ENCODE data around the gene APOLD1.
A peak's percentile ranks its signal among the peaks of the same experiment; 100 is the strongest.

The APOLD1 gene

GRCh38 chr12:12779007-12779406 lies 6.5 kb upstream of the APOLD1 start:
- no peaks in the 10 kb centered on the region for H3K27me3 ChIP-seq (replicated peaks; ENCODE audit: control insufficient read depth, insufficient read depth, low read length)
- H3K36me3 ChIP-seq (ENCODE audit: control insufficient read depth, insufficient read depth, low read length), result no peaks in the 10 kb centered on the region
- no peak for DNase-seq (ENCODE audit: extremely low read depth, insufficient read length)
- no peak overlapping the region for H3K4me3 ChIP-seq (replicated peaks; ENCODE audit: low read depth, low read length)
- TF ChIP-seq, protein P1, sequence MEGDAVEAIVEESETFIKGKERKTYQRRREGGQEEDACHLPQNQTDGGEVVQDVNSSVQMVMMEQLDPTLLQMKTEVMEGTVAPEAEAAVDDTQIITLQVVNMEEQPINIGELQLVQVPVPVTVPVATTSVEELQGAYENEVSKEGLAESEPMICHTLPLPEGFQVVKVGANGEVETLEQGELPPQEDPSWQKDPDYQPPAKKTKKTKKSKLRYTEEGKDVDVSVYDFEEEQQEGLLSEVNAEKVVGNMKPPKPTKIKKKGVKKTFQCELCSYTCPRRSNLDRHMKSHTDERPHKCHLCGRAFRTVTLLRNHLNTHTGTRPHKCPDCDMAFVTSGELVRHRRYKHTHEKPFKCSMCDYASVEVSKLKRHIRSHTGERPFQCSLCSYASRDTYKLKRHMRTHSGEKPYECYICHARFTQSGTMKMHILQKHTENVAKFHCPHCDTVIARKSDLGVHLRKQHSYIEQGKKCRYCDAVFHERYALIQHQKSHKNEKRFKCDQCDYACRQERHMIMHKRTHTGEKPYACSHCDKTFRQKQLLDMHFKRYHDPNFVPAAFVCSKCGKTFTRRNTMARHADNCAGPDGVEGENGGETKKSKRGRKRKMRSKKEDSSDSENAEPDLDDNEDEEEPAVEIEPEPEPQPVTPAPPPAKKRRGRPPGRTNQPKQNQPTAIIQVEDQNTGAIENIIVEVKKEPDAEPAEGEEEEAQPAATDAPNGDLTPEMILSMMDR (IDR thresholded peaks at IDR 0.05; ENCODE audit: insufficient read depth, low read length, poor library complexity, severe bottlenecking), result no peak

GRCh38 chr12:12779529-12779928 lies 5.9 kb upstream of the APOLD1 start:
- DNase-seq (ENCODE audit: extremely low read depth, insufficient read length), result no peak
- H3K27me3 ChIP-seq (replicated peaks; ENCODE audit: control insufficient read depth, insufficient read depth, low read length), result no peaks in the 10 kb centered on the region
- TF ChIP-seq, protein P1 (IDR thresholded peaks at IDR 0.05; ENCODE audit: insufficient read depth, low read length, poor library complexity, severe bottlenecking), result no peak

DNA sequence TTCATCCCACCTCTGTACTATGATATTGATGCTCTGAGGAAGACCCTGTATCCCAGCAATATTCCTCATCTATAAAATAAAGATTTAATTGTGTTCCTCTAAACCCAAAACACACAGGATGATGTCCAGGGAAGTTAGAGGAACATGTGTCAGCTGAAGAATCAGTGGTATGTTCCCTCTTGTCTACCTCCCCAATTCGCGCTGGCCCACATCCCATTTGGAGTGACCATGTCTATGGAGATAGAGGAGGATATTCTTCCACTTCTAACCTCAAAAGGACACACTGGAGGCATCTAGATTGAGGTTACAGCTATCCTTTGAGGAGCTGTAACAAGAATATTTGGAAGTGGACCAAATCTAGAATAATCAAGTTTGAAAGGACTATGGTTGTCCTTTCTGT lies 1.3 kb upstream of the APOLD1 start:
- TF ChIP-seq, protein P1 (IDR thresholded peaks at IDR 0.05; ENCODE audit: insufficient read depth, low read length, poor library complexity, severe bottlenecking), result no peak
- Histone ChIP-seq H3K27me3 (replicated peaks; ENCODE audit: control insufficient read depth, insufficient read depth, low read length) (no peaks in the 10 kb centered on the region), H3K4me3 (replicated peaks; ENCODE audit: low read depth, low read length) (no peak overlapping the region), H3K36me3 (ENCODE audit: control insufficient read depth, insufficient read depth, low read length) (no peaks in the 10 kb centered on the region)
- DNase-seq (ENCODE audit: extremely low read depth, insufficient read length), result no peak

More at GRCh38 chr12:12779529-12779928, 5.9 kb upstream of the APOLD1 start:
- Histone ChIP-seq H3K4me3 (replicated peaks; ENCODE audit: low read depth, low read length) (no peak overlapping the region), H3K36me3 (ENCODE audit: control insufficient read depth, insufficient read depth, low read length) (no peaks in the 10 kb centered on the region)

- H3K4me3 ChIP-seq (replicated peaks; ENCODE audit: low read depth, low read length), result peak overlapping the region; percentile 76
- no peak for DNase-seq (ENCODE audit: extremely low read depth, insufficient read length)
These were observed 869 bp downstream of the APOLD1 start for GRCh38 chr12:12786351-12786705.

DNA sequence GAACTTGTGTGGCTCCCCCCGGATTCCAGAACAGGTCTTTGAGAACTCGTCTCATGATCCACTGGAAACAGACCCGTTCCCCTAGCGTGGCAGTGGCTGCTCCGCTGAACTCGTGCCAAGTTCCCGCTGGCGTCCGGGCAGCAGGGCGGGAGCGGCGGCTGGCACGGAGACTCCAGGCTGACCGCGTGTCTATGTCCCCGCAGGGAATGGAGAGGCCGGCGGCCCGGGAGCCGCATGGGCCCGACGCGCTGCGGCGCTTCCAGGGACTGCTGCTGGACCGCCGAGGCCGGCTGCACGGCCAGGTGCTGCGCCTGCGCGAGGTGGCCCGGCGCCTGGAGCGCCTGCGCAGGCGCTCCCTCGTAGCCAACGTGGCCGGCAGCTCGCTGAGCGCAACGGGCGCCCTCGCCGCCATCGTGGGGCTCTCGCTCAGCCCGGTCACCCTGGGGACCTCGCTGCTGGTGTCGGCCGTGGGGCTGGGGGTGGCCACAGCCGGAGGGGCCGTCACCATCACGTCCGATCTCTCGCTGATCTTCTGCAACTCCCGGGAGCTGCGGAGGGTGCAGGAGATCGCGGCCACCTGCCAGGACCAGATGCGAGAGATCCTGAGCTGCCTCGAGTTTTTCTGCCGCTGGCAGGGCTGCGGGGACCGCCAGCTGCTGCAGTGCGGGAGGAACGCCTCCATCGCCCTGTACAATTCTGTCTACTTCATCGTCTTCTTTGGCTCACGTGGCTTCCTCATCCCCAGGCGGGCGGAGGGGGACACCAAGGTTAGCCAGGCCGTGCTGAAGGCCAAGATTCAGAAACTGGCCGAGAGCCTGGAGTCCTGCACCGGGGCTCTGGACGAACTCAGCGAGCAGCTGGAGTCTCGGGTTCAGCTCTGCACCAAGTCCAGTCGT lies 1.5 kb downstream of the APOLD1 start:
- peak overlapping the region; percentile 76 for H3K4me3 ChIP-seq (replicated peaks; ENCODE audit: low read depth, low read length)
- TF ChIP-seq, protein P1 (IDR thresholded peaks at IDR 0.05; ENCODE audit: insufficient read depth, low read length, poor library complexity, severe bottlenecking), result no peak
- no peaks in the 10 kb centered on the region for H3K36me3 ChIP-seq (ENCODE audit: control insufficient read depth, insufficient read depth, low read length)
- H3K27me3 ChIP-seq (replicated peaks; ENCODE audit: control insufficient read depth, insufficient read depth, low read length), result no peaks in the 10 kb centered on the region
- DNase-seq (ENCODE audit: extremely low read depth, insufficient read length), result peak; percentile 89

More at GRCh38 chr12:12786351-12786705, 869 bp downstream of the APOLD1 start:
- Histone ChIP-seq H3K36me3 (ENCODE audit: control insufficient read depth, insufficient read depth, low read length) (no peaks in the 10 kb centered on the region), H3K27me3 (replicated peaks; ENCODE audit: control insufficient read depth, insufficient read depth, low read length) (no peaks in the 10 kb centered on the region)
- TF ChIP-seq, protein P1 (IDR thresholded peaks at IDR 0.05; ENCODE audit: insufficient read depth, low read length, poor library complexity, severe bottlenecking), result no peak
